Measurements from ENCODE around the gene SHROOM2.

The SHROOM2 gene

DNA sequence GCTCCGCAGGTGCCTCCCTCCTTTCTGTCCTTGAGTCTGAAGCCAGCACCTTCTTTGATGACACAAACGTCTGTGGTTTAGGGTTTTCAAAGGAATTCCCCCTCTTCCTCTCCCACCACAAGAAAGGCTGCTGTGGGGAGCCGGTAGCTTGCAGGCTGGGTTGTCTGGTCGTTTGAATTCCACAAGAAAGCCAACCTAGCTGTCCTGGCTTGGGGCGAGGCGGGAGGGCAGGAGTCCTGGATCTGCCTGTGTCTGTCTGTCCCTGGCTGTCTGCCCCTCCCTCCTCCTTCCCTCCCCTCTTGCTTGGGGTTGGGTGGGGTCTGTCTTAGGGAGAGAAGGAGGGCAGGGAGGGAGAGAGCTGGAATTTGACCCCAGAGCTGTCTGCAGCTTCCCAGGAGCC, 56.3 kb downstream of the SHROOM2 start:
- TF ChIP-seq POLR2AphosphoS5 (IDR thresholded peaks at IDR 0.05; ENCODE audit: low read depth, low read length) (no peak), FOXP2 (optimal IDR thresholded peaks at IDR 0.05; ENCODE audit: borderline replicate concordance, extremely low read depth, extremely low read length, insufficient read depth) (no peak), TAF1 (IDR thresholded peaks at IDR 0.05; ENCODE audit: borderline replicate concordance, insufficient read depth, low read length) (no peak), SIN3A (IDR thresholded peaks at IDR 0.05; ENCODE audit: borderline replicate concordance, insufficient read depth, low read length) (no peak)
- TF ChIP-seq, protein P1, sequence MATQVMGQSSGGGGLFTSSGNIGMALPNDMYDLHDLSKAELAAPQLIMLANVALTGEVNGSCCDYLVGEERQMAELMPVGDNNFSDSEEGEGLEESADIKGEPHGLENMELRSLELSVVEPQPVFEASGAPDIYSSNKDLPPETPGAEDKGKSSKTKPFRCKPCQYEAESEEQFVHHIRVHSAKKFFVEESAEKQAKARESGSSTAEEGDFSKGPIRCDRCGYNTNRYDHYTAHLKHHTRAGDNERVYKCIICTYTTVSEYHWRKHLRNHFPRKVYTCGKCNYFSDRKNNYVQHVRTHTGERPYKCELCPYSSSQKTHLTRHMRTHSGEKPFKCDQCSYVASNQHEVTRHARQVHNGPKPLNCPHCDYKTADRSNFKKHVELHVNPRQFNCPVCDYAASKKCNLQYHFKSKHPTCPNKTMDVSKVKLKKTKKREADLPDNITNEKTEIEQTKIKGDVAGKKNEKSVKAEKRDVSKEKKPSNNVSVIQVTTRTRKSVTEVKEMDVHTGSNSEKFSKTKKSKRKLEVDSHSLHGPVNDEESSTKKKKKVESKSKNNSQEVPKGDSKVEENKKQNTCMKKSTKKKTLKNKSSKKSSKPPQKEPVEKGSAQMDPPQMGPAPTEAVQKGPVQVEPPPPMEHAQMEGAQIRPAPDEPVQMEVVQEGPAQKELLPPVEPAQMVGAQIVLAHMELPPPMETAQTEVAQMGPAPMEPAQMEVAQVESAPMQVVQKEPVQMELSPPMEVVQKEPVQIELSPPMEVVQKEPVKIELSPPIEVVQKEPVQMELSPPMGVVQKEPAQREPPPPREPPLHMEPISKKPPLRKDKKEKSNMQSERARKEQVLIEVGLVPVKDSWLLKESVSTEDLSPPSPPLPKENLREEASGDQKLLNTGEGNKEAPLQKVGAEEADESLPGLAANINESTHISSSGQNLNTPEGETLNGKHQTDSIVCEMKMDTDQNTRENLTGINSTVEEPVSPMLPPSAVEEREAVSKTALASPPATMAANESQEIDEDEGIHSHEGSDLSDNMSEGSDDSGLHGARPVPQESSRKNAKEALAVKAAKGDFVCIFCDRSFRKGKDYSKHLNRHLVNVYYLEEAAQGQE (IDR thresholded peaks at IDR 0.05; ENCODE audit: insufficient read depth in 1 of 2, low read depth in 2 of 2, low read length in 2 of 2), result no peak

DNA sequence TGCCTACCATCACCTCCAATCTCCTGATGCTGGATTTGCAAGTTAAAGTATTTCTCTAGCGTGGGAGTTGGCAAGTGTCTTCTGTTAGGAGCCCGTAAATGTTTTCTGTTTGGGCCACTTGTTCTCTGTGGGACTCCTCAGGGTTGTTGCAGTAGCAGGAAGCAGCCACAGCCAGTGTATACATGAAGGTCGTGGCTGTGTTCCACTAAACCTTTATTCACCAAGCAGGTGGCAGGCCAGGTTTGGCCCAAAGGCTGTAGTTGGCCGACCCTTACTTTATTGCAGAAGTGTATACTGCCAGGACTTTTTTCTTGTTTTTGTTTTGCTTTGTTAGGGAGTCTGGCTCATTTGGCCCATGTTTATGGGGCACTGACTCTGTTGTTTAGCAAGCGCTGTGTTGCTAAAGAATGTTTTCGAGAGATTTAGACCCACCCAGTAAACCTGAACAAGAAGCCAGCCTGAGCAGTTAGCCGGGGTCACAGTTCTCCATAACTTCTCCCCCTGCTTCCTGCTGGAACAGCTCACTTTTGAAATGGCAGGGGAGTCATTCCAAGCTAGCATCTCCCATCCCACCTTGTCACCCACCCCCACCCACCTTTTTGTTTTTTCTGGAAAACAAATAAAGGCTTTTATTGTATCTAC, 58.8 kb downstream of the SHROOM2 start:
- TF ChIP-seq FOXP2 (optimal IDR thresholded peaks at IDR 0.05; ENCODE audit: borderline replicate concordance, extremely low read depth, extremely low read length, insufficient read depth) (no peak), SIN3A (IDR thresholded peaks at IDR 0.05; ENCODE audit: borderline replicate concordance, insufficient read depth, low read length) (no peak), POLR2AphosphoS5 (IDR thresholded peaks at IDR 0.05; ENCODE audit: low read depth, low read length) (no peak), TAF1 (IDR thresholded peaks at IDR 0.05; ENCODE audit: borderline replicate concordance, insufficient read depth, low read length) (no peak)
- TF ChIP-seq, protein P1 (IDR thresholded peaks at IDR 0.05; ENCODE audit: insufficient read depth in 1 of 2, low read depth in 2 of 2, low read length in 2 of 2), result no peak

DNA sequence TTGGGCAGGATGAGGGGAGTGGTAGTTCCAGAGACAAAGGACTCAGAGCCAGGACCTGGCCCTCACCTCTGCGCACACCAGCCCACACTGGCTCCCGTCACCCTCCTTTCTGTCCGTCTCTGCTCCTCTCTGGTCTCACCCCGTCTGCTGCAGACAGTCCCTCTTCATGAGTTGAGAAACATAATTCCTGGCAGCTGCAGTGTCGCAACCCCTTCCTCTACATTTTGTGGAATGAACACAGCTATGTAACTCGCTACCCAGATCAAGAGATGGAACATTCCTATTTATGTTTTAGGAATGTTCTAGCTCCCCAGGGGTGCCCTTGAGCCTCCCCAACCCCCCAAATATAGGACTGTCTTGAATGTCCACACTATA, 59.3 kb downstream of the SHROOM2 start:
- no peak for TF ChIP-seq POLR2AphosphoS5 (IDR thresholded peaks at IDR 0.05; ENCODE audit: low read depth, low read length)

DNA sequence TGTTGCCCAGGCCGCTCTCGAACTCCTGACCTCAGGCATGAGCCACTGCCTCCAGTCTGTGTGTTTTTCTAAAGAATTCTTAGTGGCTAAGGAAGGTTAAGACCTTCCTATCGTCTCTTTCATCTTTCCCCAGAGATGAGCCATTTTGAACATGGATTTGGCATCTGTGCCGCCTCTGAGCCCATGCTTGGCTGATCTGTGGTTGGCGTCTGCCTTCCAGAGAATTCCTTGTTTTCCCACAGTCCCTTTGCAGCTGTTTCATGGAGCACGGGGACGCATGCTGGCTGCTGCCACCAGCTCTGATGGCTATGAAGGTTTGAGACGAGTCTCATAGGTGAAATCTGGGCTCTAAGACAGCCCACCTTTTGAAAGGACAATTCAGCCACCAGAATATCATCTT, 60.4 kb downstream of the SHROOM2 start:
- TF ChIP-seq TAF1 (IDR thresholded peaks at IDR 0.05; ENCODE audit: borderline replicate concordance, insufficient read depth, low read length), result no peak
- TF ChIP-seq POLR2AphosphoS5 (IDR thresholded peaks at IDR 0.05; ENCODE audit: low read depth, low read length), result no peak
- no peak for TF ChIP-seq FOXP2 (optimal IDR thresholded peaks at IDR 0.05; ENCODE audit: borderline replicate concordance, extremely low read depth, extremely low read length, insufficient read depth)
- TF ChIP-seq SIN3A (IDR thresholded peaks at IDR 0.05; ENCODE audit: borderline replicate concordance, insufficient read depth, low read length), result no peak
- TF ChIP-seq, protein P1 (IDR thresholded peaks at IDR 0.05; ENCODE audit: insufficient read depth in 1 of 2, low read depth in 2 of 2, low read length in 2 of 2), result no peak

DNA sequence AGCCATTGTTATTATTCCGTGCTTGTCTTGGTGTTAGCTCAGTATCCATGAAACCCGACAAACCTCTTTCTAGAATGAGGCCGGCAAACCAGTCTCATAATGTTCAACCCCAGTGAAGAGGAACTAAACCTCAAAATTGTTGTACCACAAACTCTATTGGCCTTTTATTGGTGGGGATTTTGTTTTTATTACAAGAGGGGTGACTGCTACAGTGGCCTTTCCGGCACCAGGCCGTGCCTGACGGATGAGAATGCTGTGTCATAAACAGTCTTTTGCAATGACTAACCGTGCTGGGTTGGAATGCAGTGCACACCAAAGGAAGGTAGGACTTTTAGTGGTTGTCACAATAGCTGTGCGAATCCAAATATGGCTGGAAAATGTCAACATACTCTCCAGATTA, 60.8 kb downstream of the SHROOM2 start:
- TF ChIP-seq, protein P1 (IDR thresholded peaks at IDR 0.05; ENCODE audit: insufficient read depth in 1 of 2, low read depth in 2 of 2, low read length in 2 of 2), result no peak
- TF ChIP-seq POLR2AphosphoS5 (IDR thresholded peaks at IDR 0.05; ENCODE audit: low read depth, low read length) (no peak), SIN3A (IDR thresholded peaks at IDR 0.05; ENCODE audit: borderline replicate concordance, insufficient read depth, low read length) (no peak), FOXP2 (optimal IDR thresholded peaks at IDR 0.05; ENCODE audit: borderline replicate concordance, extremely low read depth, extremely low read length, insufficient read depth) (no peak), TAF1 (IDR thresholded peaks at IDR 0.05; ENCODE audit: borderline replicate concordance, insufficient read depth, low read length) (no peak)

All from PFSK-1 (cell line).